Karpas-422 (cell line): Measurements from ENCODE around the gene SLC38A2. TPM values are rescaled to one million over a fixed set of nuclear protein-coding genes. Genes with fewer than 3 reads are reported as not detected.
"Not testable (repeated sequence)": the region's sequence is repeated elsewhere in the genome, so short reads cannot be mapped to it uniquely, and the experiment has no call there.

Source experiments
- DNase-seq: peaks from one replicate; pipeline ENCODE4 v3.0.0-alpha.2; 2015
- H2AFZ ChIP-seq: fragments of 200-600 bp; sonication (generic); 2 replicates; pipeline ENCODE4 v1.6.1; 2014; ENCODE audit warnings: antibody characterized with exemption, low read length, mixed read lengths
- H3K27ac ChIP-seq: fragments of 200-600 bp; sonication (generic); 2 replicates; pipeline ENCODE4 v1.5.1; 2014; ENCODE audit warnings: mild to moderate bottlenecking, low read length, moderate library complexity
- H3K27me3 ChIP-seq: fragments of 200-600 bp; sonication (generic); 2 replicates; pipeline ENCODE4 v1.6.1; 2014; ENCODE audit warnings: low read length, mixed read lengths
- H3K36me3 ChIP-seq: fragments of 200-600 bp; sonication (generic); 2 replicates; pipeline ENCODE4 v1.6.1; 2014; ENCODE audit warnings: low read length, mixed read lengths; ENCODE audit not compliant: insufficient read depth
- H3K4me1 ChIP-seq: fragments of 200-600 bp; sonication (generic); 2 replicates; pipeline ENCODE4 v1.6.1; 2014; ENCODE audit warnings: mild to moderate bottlenecking, low read length, mixed read lengths
- H3K4me2 ChIP-seq: fragments of 200-600 bp; sonication (generic); 2 replicates; pipeline ENCODE4 v1.6.1; 2014; ENCODE audit warnings: low read length, low read depth, mild to moderate bottlenecking; ENCODE audit not compliant: poor library complexity, severe bottlenecking
- H3K4me3 ChIP-seq: fragments of 200-600 bp; sonication (generic); 2 replicates; pipeline ENCODE4 v1.5.1; 2014; ENCODE audit warnings: mild to moderate bottlenecking, antibody characterized with exemption, low read length, mixed read lengths
- H3K79me2 ChIP-seq: fragments of 200-600 bp; sonication (generic); 2 replicates; pipeline ENCODE4 v1.6.1; 2014; ENCODE audit warnings: mild to moderate bottlenecking, low read length, mixed read lengths
- H3K9ac ChIP-seq: fragments of 200-600 bp; sonication (generic); 2 replicates; pipeline ENCODE4 v1.6.0; 2014; ENCODE audit warnings: low read length
- H3K9me2 ChIP-seq: fragments of 200-600 bp; sonication (generic), shearing (Covaris generic); replicated peaks from 2 replicates; pipeline ENCODE4 v1.6.0; 2014; ENCODE audit warnings: mild to moderate bottlenecking, low read length, moderate library complexity; ENCODE audit not compliant: insufficient read depth
- H3K9me3 ChIP-seq: fragments of 300-700, 200-600 bp; sonication (generic); 2 replicates; pipeline ENCODE4 v1.6.1; 2014; ENCODE audit warnings: low read length, mixed read lengths
- H4K20me1 ChIP-seq: fragments of 200-600 bp; sonication (generic); 2 replicates; pipeline ENCODE4 v1.6.1; 2014; ENCODE audit warnings: mild to moderate bottlenecking, antibody characterized with exemption, low read length, low read depth; ENCODE audit not compliant: insufficient read depth
- total RNA-seq: library from RNA; depleted of rRNA; stranded (reverse); fragments of >200 nt; shearing (Covaris generic); gene quantifications from 2 replicates; pipeline ENCODE4 v1.2.3, GENCODE V29; 2014; ENCODE audit warnings: low replicate concordance

Gene SLC38A2
- total RNA-seq, 1 experiment from 2014 or later = 160 TPM

DNA sequence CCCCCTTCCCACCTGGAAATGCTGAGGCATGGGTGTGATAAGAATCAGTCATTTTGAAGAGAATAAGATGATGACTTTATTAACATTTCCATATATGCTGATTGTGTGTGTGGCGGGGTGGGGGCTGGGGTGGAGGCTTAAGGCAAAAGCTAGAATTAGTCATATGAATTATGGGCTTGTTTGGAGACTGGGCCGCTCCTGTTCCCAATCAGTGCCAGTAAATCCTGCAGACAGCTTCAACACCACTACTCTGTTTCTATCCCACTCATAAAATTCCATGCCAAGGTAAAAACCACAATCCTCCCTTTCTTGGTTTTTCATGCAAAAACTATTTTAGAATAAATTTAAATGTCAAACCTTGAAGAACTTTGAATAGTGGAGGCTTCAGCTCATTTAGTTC, 29.9 kb upstream of the SLC38A2 start:
- Histone ChIP-seq H4K20me1 (no peaks in the 10 kb centered on the region), H3K4me2 (no peak overlapping the region), H3K4me3 (no peak overlapping the region), H3K9me3 (no peaks in the 10 kb centered on the region), H3K9me2 (no peaks in the 10 kb centered on the region), H3K9ac (no peak overlapping the region), H2AFZ (no peak overlapping the region), H3K79me2 (no peaks in the 10 kb centered on the region), H3K36me3 (no peaks in the 10 kb centered on the region), H3K27me3 (no peaks in the 10 kb centered on the region), H3K27ac (no peak overlapping the region), H3K4me1 (no peaks in the 10 kb centered on the region)
- no peak for DNase-seq

DNA sequence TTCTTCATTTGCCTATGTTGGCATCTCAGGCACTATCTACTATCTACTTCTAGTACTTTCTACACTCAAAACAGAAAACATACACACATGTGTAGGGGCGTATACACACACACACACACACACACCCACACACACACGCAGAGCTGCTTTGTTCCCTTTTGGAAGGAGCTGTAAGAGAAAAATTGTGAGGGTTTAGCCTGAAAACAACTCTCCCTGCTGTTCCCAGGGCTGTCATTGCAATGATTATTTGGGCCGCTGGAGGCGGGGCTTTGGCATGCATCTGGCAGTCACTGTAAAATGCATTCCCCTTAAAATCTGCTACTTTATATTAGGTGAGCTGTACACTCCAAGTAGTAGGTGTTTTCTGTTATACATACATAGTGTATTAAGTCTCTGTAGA, 29.1 kb upstream of the SLC38A2 start:
- no peak overlapping the region for H2AFZ ChIP-seq
- H3K4me1 ChIP-seq = no peaks in the 10 kb centered on the region
- H3K4me2 ChIP-seq = no peak overlapping the region
- H3K4me3 ChIP-seq = no peak overlapping the region
- no peaks in the 10 kb centered on the region for H3K79me2 ChIP-seq
- no peaks in the 10 kb centered on the region for H3K9me3 ChIP-seq
- H3K36me3 ChIP-seq = no peaks in the 10 kb centered on the region
- H3K27ac ChIP-seq = no peak overlapping the region
- H3K27me3 ChIP-seq = no peaks in the 10 kb centered on the region
- no peak overlapping the region for H3K9ac ChIP-seq
- DNase-seq = no peak
- H4K20me1 ChIP-seq = no peaks in the 10 kb centered on the region
- H3K9me2 ChIP-seq = no peaks in the 10 kb centered on the region

DNA sequence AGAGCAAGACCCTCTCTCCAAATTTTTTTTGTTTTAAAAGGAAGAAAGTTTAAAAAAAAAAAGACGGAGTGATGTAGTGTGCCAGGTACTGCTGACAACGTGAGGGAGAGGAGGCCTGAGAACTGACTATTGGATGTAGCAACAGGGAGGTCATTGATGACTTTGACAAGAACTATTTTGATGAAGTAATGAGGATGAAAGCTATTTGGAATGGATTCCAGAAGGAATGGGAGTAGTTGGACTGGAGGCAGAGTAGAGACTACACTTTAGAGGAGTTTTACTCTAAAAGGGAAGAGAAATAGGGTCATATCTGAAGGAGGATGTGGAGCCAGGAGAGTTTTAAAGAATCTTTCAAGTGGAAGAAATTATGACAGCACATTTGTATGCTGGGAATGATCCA, 27.8 kb upstream of the SLC38A2 start:
- H3K36me3 ChIP-seq = no peaks in the 10 kb centered on the region
- H3K27me3 ChIP-seq = no peaks in the 10 kb centered on the region
- no peaks in the 10 kb centered on the region for H3K9me3 ChIP-seq
- H3K4me2 ChIP-seq = no peak overlapping the region
- H3K4me1 ChIP-seq = no peaks in the 10 kb centered on the region
- no peak overlapping the region for H3K4me3 ChIP-seq
- H3K9ac ChIP-seq = no peak overlapping the region
- H3K9me2 ChIP-seq = no peaks in the 10 kb centered on the region
- no peaks in the 10 kb centered on the region for H3K79me2 ChIP-seq
- H4K20me1 ChIP-seq = no peaks in the 10 kb centered on the region
- DNase-seq = no peak
- no peak overlapping the region for H3K27ac ChIP-seq
- no peak overlapping the region for H2AFZ ChIP-seq

DNA sequence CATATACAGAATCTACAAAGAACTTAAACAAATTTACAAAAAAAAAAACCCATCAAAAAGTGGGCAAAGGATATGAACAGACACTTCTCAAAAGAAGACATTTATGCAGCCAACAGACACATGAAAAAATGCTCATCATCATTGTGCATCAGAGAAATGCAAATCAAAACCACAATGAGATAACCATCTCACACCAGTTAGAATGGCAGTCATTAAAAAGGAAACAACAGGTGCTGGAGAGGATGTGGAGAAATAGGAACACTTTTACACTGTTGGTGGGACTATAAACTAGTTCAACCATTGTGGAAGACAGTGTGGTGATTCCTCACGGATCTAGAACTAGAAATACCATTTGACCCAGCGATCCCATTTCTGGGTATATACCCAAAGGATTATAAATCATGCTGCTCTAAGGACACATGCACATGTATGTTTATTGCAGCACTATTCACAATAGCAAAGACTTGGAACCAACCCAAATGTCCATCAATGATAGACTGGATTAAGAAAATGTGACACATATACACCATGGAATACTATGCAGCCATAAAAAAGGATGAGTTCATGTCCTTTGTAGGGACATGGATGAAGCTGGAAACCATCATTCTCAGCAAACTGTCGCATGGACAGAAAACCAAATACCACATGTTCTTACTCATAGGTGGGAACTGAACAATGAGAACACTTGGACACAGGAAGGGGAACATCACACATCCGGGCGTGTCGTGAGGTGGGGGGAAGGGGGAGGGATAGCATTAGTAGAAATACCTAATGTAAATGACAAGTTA, 27.1 kb upstream of the SLC38A2 start:
- not testable (repeated sequence) for H3K9me2 ChIP-seq, H3K4me1 ChIP-seq, H3K27ac ChIP-seq, H4K20me1 ChIP-seq, H3K4me2 ChIP-seq, H3K79me2 ChIP-seq, DNase-seq, H3K9me3 ChIP-seq, H3K9ac ChIP-seq, H3K27me3 ChIP-seq, H2AFZ ChIP-seq, H3K36me3 ChIP-seq, H3K4me3 ChIP-seq

DNA sequence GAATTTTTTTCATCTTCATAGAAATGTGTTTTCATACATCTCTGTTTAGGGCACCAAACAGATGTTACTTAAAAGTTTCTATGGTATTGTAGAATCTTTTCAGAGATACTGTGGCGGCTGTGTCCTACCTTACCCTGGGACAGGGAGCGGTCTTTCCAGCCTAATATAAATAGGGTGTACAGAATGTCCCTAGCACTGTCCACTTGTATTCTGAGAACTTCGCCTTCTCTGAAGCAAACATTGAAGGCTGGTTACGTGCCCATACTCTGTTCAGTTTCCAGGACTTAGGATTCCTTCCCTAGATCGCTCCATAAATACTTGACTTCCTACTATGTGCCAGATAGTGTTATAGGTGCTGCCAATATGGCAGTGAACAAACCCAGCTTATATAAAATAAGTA, 24.3 kb upstream of the SLC38A2 start:
- Histone ChIP-seq H3K79me2 (no peaks in the 10 kb centered on the region), H3K4me3 (no peak overlapping the region), H2AFZ (no peak overlapping the region), H3K4me1 (no peaks in the 10 kb centered on the region), H3K9me3 (no peaks in the 10 kb centered on the region), H3K9ac (no peak overlapping the region), H3K9me2 (no peaks in the 10 kb centered on the region), H3K4me2 (no peak overlapping the region), H3K27me3 (no peaks in the 10 kb centered on the region), H3K36me3 (no peaks in the 10 kb centered on the region), H4K20me1 (no peaks in the 10 kb centered on the region), H3K27ac (no peak overlapping the region)
- DNase-seq = no peak

DNA sequence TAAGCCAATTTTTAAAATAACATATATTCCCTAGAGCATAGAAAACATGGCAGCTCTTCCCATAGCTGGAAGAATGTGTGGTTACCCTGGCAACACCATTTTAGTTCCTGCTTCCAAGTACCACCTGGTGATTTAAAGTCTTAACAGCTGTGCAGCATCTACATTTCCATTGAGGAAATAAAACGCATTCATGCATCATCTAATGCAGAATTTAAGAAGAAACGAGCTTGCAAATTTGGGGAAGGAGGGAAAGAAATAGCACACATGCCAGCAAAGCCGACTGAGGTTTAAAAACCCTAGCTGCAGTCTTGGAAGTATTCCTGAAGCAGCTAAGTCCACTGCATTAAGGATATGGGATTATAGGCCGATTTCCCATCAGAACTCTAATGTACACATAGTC, 22.8 kb upstream of the SLC38A2 start:
- Histone ChIP-seq H3K27ac (no peak overlapping the region), H3K9me2 (no peaks in the 10 kb centered on the region)
- no peak for DNase-seq

DNA sequence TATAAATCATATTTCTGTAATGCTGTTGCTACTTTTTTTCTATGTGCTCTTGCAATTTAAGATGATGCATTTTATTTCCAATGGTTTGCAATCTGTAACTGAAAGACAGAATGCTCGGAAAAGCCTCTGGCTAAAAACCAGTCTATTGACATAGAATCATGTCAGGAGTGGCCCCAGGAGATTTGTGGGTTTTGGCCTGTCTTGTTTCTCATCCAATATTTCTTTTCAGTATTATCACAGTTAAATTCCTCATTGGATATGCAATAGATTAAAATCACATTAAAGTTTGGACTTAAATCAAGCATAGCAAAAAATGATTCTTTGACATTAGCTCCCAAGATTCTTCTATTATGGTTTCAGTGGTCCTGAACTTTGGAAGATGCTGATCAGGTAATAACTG, 19.1 kb upstream of the SLC38A2 start:
- DNase-seq = no peak
- H2AFZ ChIP-seq = no peak overlapping the region
- H3K4me3 ChIP-seq = no peak overlapping the region
- peaks cover 7% of the 10 kb centered on the region for H4K20me1 ChIP-seq
- H3K4me1 ChIP-seq = peaks cover 28% of the 10 kb centered on the region
- H3K79me2 ChIP-seq = no peaks in the 10 kb centered on the region
- H3K36me3 ChIP-seq = no peaks in the 10 kb centered on the region
- no peak overlapping the region for H3K4me2 ChIP-seq
- no peaks in the 10 kb centered on the region for H3K9me2 ChIP-seq
- H3K27ac ChIP-seq = no peak overlapping the region
- no peak overlapping the region for H3K9ac ChIP-seq
- no peaks in the 10 kb centered on the region for H3K9me3 ChIP-seq
- no peaks in the 10 kb centered on the region for H3K27me3 ChIP-seq

More for the DNA sequence above, 22.8 kb upstream of the SLC38A2 start:
- no peak overlapping the region for H3K4me2 ChIP-seq
- H4K20me1 ChIP-seq = no peaks in the 10 kb centered on the region
- H3K79me2 ChIP-seq = no peaks in the 10 kb centered on the region
- peaks cover under 1% of the 10 kb centered on the region; the same call in 1 of the 2 replicates for H3K4me1 ChIP-seq
- H3K27me3 ChIP-seq = no peaks in the 10 kb centered on the region
- no peak overlapping the region for H3K9ac ChIP-seq
- H3K36me3 ChIP-seq = no peaks in the 10 kb centered on the region
- no peaks in the 10 kb centered on the region for H3K9me3 ChIP-seq
- H3K4me3 ChIP-seq = no peak overlapping the region
- H2AFZ ChIP-seq = no peak overlapping the region

DNA sequence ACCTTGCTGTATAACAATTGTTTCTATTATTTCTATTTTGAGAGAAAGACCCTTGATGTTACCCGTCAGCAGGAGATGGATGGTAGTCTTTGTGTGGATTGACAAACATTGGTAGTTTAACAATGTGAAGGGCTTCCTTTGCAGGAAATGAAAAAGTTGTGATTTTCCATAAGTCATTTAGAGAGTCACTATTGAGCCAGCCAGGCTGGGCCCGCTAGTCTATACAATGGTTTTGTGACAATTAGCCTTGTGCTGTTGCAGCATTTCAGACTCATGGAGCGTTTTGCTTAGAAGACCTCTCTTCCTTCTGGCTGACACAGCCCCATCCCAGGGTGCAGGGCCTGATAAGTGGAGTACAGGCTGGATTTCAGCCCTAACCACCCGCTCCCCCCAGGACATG, 18.3 kb upstream of the SLC38A2 start:
- Histone ChIP-seq H4K20me1 (peaks cover 12% of the 10 kb centered on the region), H3K9ac (no peak overlapping the region), H3K4me3 (no peak overlapping the region), H3K9me3 (no peaks in the 10 kb centered on the region), H3K27ac (no peak overlapping the region), H3K9me2 (no peaks in the 10 kb centered on the region), H3K27me3 (no peaks in the 10 kb centered on the region), H2AFZ (no peak overlapping the region), H3K79me2 (no peaks in the 10 kb centered on the region), H3K36me3 (no peaks in the 10 kb centered on the region), H3K4me2 (no peak overlapping the region), H3K4me1 (peaks cover 36% of the 10 kb centered on the region)
- no peak for DNase-seq
